Right lobe of liver (tissue), 6 donors: ENCODE data around the gene GNGT1. TPM values are rescaled to one million over a fixed set of nuclear protein-coding genes. Genes with fewer than 3 reads are reported as not detected.
A peak's percentile ranks its signal among the peaks of the same experiment; 100 is the strongest.

ENCODE experiments used
- ATAC-seq, 4 donors: fragments of 200-7000 bp; cut with Tn5 transposase; one replicate each; pipeline ENCODE4 v1.9.1; 2020; ENCODE audit warnings: mild to moderate bottlenecking in 4 of 4, moderate library complexity in 4 of 4
- DNase-seq, 3 donors: peaks; one replicate each; pipeline ENCODE4 v3.0.0-alpha.2; 2020
- H3K27ac ChIP-seq, 3 donors: fragments of 200-600 bp; one replicate each; pipeline ENCODE4 v1.8.0; 2022
- H3K27me3 ChIP-seq, 2 donors: fragments of 200-600 bp; one replicate each; pipeline ENCODE4 v1.8.0; 2022
- H3K36me3 ChIP-seq, 4 donors: fragments of 200-600 bp; sonication (generic) in 1 of 4; one replicate each; pipeline versions ENCODE4 v1.5.1 to v1.8.0; 2017 to 2022; ENCODE audit warnings: control low read depth in 1 of 4
- H3K4me1 ChIP-seq, 4 donors: fragments of 200-600 bp; sonication (generic) in 1 of 4; one replicate each; pipeline versions ENCODE4 v1.5.1 to v1.8.0; 2017 to 2022; ENCODE audit warnings: control low read depth in 1 of 4
- H3K4me3 ChIP-seq, 3 donors: fragments of 200-600 bp; one replicate each; pipeline ENCODE4 v1.8.0; 2022
- H3K9me3 ChIP-seq, 4 donors: fragments of 200-600 bp; sonication (generic) in 1 of 4; one replicate each; pipeline versions ENCODE4 v1.5.1 to v1.8.0; 2017 to 2022; ENCODE audit warnings: control low read depth in 1 of 4
- POLR2A ChIP-seq: fragments of 450-650 bp; IDR thresholded peaks from one replicate; pipeline ENCODE4 v1.6.1; 2017; ENCODE audit warnings: antibody characterized with exemption, mild to moderate bottlenecking
- WGBS: methylation state at CpG from one replicate; pipeline ENCODE4 v1.1.6; 2018; ENCODE audit warnings: low coverage, low lambda C conversion rate; ENCODE audit not compliant: insufficient coverage; ENCODE audit errors: missing lambda C conversion rate; 5-methylcytosine and 5-hydroxymethylcytosine counted together
- intact Hi-C, 2 donors: fragments of 100-400 bp; cut with DNase I; formaldehyde crosslinking; loops; one replicate each; pipeline versions ENCODE4 v1.11.2 to v1.14.1; 2022
- total RNA-seq, 6 experiments: library from RNA; depleted of rRNA in 2 of 6; stranded (reverse); fragments of >200 nt in 2 of 6; fragmentation: NEBNext Ultra II Directional in 3 of 6; extraction: Animal tissue kit (Norgen Biotek cat#: 25700) in 3 of 6; gene quantifications; one replicate each; pipeline versions ENCODE4 v1.1.0 to v1.2.4, GENCODE V29; 2016 to 2023
- TF ChIP-seq, protein P1 (sequence below), 4 donors: fragments of 200-600 bp in 3 of 4; fragments of 450-650 bp in 1 of 4; IDR thresholded peaks; one replicate each; pipeline versions ENCODE4 v1.5.1 to v1.8.0; 2016 to 2022; ENCODE audit warnings: antibody characterized with exemption in 4 of 4, mild to moderate bottlenecking in 2 of 4
- donor health status: DM: no; HTN: yes; CAD: no.
- donor health status: DM: no; HTN: no; CAD: no.
- donor health status: DM: no; HTN: no; CAD: no.
- donor health status: DM: no; HTN: yes; CAD: no.
- donor health status: DM: no; HTN: yes; CAD: no.

The GNGT1 gene
- total RNA-seq, 6 experiments from 2014 or later = not detected

DNA sequence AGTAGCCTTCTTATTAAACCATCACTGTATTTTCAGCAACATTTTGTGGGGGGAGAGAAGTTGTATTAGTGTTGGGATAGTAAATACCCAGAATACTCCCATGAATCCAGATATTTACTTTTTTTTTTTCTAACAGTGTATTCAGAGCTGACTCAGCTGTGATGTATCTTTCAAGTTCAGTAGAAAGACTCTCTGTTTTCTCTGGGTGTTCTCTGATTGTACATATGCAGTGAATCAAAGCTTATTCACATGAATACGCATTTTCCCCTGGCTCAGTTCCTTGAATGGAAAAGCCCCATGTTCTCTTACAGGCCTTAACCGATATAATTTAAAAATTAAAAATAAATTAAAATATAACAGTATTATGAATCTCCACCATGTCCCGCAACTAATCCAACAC is 17.1 kb upstream of the GNGT1 start:
- Histone ChIP-seq H3K4me3 (peak overlapping the region in 1 of 3 donors; percentile 39), H3K36me3 (no peaks in the 10 kb centered on the region), H3K9me3 (no peaks in the 10 kb centered on the region), H3K4me1 (peaks cover 0 to 4% (median 0%) of the 10 kb centered on the region in 4 donors), H3K27ac (no peak overlapping the region), H3K27me3 (no peaks in the 10 kb centered on the region)
- no peak for ATAC-seq
- DNase-seq = no peak
- TF ChIP-seq, protein P1, sequence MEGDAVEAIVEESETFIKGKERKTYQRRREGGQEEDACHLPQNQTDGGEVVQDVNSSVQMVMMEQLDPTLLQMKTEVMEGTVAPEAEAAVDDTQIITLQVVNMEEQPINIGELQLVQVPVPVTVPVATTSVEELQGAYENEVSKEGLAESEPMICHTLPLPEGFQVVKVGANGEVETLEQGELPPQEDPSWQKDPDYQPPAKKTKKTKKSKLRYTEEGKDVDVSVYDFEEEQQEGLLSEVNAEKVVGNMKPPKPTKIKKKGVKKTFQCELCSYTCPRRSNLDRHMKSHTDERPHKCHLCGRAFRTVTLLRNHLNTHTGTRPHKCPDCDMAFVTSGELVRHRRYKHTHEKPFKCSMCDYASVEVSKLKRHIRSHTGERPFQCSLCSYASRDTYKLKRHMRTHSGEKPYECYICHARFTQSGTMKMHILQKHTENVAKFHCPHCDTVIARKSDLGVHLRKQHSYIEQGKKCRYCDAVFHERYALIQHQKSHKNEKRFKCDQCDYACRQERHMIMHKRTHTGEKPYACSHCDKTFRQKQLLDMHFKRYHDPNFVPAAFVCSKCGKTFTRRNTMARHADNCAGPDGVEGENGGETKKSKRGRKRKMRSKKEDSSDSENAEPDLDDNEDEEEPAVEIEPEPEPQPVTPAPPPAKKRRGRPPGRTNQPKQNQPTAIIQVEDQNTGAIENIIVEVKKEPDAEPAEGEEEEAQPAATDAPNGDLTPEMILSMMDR (IDR thresholded peaks at IDR 0.05) = no peak
- TF ChIP-seq POLR2A = no peak
- WGBS = 62% methylated on average over 3 of the region's 3 CpGs
- intact Hi-C loops = no loop called here

DNA sequence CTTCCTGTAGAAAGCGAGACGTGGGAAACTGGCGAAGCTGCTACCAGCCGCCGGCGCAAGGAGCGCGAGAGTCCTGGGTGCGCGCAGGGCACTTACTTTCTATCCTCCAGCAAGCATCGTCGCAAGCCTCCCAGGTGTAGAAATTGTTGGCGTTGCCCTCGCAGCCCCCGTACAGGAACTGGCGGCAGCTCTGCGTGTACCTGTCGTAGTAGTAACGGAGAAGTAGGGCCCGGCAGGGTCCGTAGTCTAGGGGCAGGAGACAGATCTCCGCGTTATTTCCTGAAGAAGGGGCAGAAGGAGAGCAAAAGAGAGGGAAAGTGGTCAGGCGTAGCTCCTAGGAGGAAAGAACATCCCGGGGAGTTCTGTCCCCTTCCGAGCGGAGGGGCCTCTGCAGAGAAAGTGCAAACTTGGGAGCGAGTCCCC is 16.3 kb upstream of the GNGT1 start:
- peak overlapping the region; percentile 17 to 43 (median 39) for H3K4me3 ChIP-seq
- under 1% methylated on average over 20 of the region's 28 CpGs for WGBS
- peaks cover 0 to 4% (median 0%) of the 10 kb centered on the region in 4 donors for H3K4me1 ChIP-seq
- intact Hi-C loops = no loop called here
- H3K27ac ChIP-seq = peak overlapping the region in 2 of 3 donors; percentile 38 to 65
- TF ChIP-seq, protein P1 (IDR thresholded peaks at IDR 0.05) = no peak
- no peak for TF ChIP-seq POLR2A
- peak; percentile 48 to 58 (median 54) for ATAC-seq
- H3K9me3 ChIP-seq = no peaks in the 10 kb centered on the region
- DNase-seq = peak in 1 of 3 donors; percentile 25
- H3K36me3 ChIP-seq = no peaks in the 10 kb centered on the region
- H3K27me3 ChIP-seq = no peaks in the 10 kb centered on the region

GRCh38 chr7:93890464-93891068 is 15.8 kb upstream of the GNGT1 start, which contains the start of gene TFPI2:
Gene TFPI2 (minus strand): TSS chr7:93890753. CDS start chr7:93890678, 75 bp downstream.
- Histone ChIP-seq H3K4me1 (peaks cover 0 to 4% (median 0%) of the 10 kb centered on the region in 4 donors), H3K4me3 (peak within 1 kb of the TSS; percentile 17 to 43 (median 39)), H3K36me3 (no peaks in the 10 kb centered on the region), H3K9me3 (no peaks in the 10 kb centered on the region), H3K27me3 (no peaks in the 10 kb centered on the region), H3K27ac (peak within 1 kb of the TSS in 2 of 3 donors; percentile 38 to 65)
- ATAC-seq = peak; percentile 62 to 80 (median 74)
- WGBS = 2% methylated on average over 17 of the region's 49 CpGs
- intact Hi-C loops = no loop called here
- no peak for TF ChIP-seq POLR2A
- TF ChIP-seq, protein P1 (IDR thresholded peaks at IDR 0.05) = no peak
- peak in 2 of 3 donors; percentile 54 to 60 for DNase-seq

DNA sequence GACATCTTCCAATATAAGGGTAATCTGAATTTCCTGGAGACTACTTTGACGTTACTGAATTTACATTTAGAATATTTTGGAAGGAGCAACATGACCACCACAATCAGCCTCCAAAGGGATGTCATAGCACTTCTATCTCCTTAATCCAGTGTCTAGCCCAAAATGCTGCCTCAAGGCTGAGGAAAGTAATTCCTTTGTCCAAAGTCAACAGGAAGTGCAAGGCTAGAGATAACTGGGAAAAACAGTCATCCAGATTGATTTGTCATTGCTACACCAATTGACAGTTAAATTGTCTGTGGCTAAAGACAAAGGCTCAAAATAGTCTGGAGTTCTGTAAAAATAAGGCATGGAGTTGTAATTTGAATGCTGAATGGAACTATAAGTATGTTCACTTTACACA is 11.9 kb upstream of the GNGT1 start:
- H3K4me1 ChIP-seq = peaks cover 0 to 4% (median 0%) of the 10 kb centered on the region in 4 donors
- no peak overlapping the region for H3K27ac ChIP-seq
- no peak overlapping the region for H3K4me3 ChIP-seq
- TF ChIP-seq, protein P1 (IDR thresholded peaks at IDR 0.05) = no peak
- no peak for TF ChIP-seq POLR2A
- WGBS = 38% methylated on average over 1 of the region's 1 CpG
- no peaks in the 10 kb centered on the region for H3K36me3 ChIP-seq
- no peak for DNase-seq
- intact Hi-C loops = no loop called here
- ATAC-seq = peak in 2 of 4 donors; percentile 45 to 55
- H3K9me3 ChIP-seq = no peaks in the 10 kb centered on the region
- H3K27me3 ChIP-seq = no peaks in the 10 kb centered on the region
